HG02870 (cell line): ENCODE measurements around the gene PLIN3.
"Not testable (repeated sequence)": the region's sequence is repeated elsewhere in the genome, so short reads cannot be mapped to it uniquely, and the experiment has no call there.

Experiments
- ATAC-seq: cut with Tn5 transposase; IDR thresholded peaks from one replicate; pipeline ENCODE4 v1.9.1; 2021; ENCODE audit warnings: mild to moderate bottlenecking, moderate library complexity; ENCODE audit not compliant: unreplicated experiment

The PLIN3 gene

DNA sequence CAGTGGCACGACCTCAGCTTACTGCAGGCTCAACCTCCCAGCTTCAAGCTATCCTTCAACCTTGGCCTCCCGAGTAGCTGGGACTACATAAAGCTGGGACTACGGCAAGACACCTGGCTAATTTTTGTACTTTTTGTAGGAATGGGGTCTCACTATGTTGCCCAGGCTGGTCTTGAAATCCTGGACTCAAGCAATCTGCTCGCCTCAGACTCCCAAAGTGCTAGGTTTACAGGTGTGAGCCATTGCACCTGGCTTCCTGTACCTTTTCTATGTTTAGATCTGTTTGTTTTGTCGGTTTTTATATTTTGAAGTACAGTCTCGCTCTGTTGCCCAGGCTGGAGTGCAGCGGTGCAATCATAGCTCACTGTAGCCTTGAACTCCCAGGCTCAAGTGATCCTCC is 18.4 kb downstream of the PLIN3 start:
- ATAC-seq: no peak

DNA sequence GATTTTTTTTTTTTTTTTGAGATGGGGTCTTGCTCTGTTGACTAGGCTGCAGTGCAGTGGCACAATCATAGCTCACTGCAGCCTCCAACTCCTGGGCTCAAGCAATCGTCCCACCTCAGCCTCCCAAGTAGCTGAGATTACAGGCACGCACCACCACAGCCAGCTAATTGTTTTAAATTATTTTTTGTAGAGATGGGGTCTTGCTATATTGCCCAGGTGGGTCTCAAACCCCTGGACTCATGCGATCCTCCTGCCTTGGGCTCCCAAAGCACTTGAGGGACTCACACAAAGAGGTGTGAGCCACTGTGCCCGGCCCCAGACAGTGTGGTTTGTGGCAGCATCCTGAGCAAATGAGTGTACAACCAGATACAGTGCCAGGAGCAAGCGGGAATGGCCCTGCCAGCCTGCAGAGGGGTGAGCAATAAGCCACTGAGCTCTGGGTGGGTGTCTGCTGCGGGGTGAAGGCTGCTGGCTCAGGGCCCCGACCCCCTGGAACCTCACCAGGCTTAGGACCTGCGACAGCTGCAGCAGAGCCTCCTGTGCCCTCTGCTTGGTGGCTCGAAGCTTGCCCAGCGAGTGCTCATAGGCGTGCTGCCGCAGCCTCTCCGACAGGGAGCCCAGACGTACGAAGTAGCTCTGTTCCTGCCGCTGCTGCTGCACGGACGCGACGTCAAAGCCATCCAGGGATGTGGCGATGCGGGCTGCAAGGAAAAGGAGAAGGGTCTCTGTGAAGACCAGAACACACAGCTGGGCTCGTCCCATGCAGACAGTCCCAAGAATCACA is 20.1 kb downstream of the PLIN3 start:
- no peak for ATAC-seq

DNA sequence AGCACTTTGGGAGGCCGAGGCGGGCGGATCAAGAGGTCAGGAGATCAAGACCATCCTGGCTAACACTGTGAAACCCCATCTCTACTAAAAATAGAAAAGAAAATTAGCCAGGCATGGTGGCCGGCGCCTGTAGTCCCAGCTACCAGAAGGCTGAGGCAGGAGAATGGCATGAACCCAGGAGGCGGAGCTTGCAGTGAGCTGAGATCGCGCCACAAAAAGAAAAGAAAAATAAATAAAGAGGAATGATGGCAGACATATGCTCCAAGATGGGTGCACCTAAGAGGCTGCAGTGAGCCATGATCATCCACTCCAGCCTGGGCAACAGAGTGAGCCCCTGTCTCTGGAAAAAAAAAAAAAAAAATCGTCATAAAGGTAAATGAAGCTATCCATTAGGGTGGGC is 21.5 kb downstream of the PLIN3 start:
- ATAC-seq: not testable (repeated sequence)

DNA sequence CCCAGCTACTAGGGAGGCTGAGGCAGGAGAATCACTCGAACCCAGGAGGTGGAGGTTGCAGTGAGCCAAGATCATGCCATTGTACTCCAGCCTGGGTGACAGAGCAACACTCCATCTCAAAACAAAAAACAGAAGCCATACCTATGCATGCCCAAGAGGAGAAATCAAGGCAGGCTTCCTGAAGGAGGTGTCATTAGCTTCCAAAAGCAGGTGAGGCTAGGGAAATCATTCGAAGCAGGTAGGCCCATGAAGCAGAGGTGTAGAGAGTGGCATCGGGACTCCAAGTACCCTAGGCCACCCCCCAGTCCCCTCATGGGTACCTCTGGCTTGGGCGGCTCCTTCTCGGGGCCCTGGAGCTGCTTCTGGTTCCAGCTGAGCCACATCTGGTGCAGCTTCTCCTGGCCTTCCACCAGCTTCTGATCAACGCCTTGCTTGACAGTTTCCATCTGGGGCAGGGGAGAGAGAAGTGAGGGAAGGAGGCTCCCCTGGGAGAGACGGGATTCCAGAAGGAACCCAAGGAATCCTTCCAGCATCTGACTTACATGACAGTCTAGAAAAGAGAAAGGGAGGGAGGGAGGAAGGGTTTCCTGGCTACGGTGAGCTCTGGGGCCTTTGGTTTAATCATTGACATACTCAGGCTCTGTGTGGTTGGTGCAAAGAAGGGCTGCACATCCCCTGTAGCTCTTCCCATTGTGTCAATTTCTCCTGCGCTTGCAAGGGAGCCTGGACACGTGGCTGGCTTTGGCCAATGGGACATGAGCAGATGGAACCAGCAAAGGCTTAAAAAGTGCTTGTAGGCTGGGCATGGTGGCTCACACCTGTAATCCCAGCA is 22.9 kb downstream of the PLIN3 start:
- ATAC-seq: no peak

DNA sequence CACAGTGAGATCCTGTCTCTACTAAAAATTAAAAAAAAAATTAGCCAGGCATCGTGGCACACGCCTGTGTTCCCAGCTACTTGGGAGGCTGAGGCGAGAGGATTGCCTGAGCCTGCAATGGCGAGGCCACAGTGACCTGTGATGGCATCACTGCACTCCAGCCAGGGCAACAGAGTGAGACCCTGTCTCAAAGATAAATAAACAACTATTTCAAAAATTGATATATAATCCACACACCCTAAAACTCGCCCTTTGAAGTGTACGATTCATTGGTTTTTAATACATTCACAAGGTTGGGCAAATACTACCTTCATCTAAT is 23.9 kb downstream of the PLIN3 start:
- no peak for ATAC-seq

DNA sequence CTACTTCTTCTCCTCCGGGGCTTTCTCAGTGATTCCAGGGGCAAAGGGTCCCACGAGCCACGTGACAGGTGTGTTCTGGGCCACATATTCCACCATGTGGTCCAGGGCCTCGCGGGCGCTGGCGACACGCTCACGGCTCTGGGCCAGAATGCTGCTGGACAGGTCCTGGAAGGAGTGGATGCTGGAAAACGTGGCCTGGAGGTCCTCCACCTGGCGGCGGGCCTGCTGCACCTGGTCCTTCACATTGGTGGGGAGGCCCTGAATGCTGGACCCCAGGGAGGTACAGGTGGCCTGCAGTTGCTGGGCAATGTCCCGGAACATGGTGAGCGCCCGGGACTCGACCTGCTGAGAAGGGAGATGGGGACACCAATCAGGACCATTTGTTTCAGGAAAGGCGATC is 28.3 kb downstream of the PLIN3 start:
- ATAC-seq: no peak

DNA sequence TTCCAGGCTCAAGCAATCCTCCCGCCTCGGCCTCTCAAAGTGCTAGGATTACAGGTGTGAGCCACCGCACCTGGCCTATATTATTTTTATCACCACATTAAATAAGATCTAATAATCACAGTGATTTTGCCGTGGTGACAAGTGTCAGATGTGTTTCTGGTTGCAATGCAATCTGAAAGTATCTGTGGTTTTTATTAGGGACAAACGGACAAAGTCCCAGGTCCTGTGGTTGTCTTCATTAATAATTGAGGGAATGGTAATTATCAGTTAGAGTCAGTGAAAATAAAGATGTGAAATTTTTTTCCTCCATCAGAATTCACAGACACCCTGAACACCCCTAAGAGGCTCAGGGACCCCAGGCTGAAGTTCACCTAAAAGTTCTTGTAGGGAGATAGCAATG is 34.7 kb downstream of the PLIN3 start:
- ATAC-seq: no peak

DNA sequence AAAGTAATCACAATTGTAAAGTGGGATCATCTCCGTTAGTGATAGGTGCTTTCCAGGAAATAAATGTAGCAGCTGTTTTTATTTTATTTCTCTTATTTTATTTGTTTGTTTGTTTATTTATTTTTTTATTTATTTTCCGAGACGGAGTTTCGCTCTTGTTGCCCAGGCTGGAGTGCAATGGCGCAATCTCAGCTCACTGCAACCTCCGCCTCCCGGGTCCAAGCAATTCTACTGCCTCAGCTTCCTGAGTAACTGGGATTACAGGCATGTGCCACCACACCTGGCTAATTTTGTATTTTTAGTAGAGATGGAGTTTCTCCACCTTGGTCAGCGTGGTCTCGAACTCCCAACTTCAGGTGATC is 35.5 kb downstream of the PLIN3 start:
- ATAC-seq: not testable (repeated sequence)

DNA sequence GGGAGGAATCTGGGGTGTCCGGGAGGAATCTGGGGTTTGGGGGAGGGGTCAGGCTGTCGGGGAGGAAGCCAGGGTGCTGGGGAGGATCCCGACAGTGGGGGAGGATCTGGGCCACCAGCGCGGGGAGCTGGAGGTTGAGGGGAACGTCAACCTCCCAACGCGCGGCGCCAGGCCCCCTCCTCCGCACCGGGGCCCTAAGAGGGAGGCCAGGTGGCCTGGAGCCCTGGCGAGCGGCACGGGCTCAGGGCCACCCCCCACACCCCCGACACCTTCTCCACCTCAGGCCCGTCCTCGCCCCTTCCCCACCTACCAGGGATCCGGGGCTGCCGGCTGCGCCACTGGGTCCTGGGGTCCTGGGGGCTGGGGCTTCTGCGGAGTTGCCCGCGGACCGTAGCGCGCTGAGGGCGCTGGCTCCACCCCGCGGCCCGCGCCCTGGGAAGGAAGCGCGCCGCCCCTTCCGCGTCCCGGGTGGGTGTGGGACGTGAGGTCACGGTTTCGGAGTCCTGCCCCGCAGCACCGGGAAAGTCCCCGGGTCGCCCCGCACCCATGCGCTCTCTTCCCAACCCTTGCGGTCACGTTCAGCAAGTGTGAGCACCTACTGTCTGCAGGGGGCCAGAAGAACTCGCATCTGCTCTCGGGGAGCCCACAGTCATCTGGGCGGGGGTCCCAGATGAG is 36.0 kb downstream of the PLIN3 start, which contains the start of gene TICAM1:
Gene TICAM1, minus strand, starts transcription at position 409 of the 675 bp plus-strand sequence. CDS start 13,335 bp downstream, outside the sequence.
- peak; percentile 63 for ATAC-seq

DNA sequence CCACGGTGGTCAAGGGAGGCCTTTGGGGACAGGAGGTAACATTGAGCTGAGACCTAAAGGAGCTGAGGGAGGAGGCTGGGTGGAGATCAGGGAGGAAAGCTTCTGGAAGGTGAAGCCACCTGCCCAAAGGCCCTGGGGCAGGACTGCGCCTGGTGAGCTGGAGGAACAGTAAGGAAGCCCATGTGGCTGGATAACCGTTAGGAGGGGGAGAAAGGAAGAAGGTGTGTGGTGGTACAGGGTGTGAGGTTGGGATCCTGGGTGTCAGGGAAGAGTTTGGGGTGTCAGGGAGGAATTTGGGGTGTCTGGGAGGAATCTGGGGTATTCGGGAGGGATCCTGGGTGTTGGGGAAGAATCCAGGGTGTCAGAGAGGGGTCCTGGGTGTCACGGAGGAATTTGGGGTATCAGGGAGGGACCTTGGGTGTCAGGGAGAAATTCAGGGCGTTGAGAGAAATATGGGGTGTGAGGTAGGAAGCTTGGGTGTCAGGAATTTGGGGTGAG is 36.6 kb downstream of the PLIN3 start:
- no peak for ATAC-seq

DNA sequence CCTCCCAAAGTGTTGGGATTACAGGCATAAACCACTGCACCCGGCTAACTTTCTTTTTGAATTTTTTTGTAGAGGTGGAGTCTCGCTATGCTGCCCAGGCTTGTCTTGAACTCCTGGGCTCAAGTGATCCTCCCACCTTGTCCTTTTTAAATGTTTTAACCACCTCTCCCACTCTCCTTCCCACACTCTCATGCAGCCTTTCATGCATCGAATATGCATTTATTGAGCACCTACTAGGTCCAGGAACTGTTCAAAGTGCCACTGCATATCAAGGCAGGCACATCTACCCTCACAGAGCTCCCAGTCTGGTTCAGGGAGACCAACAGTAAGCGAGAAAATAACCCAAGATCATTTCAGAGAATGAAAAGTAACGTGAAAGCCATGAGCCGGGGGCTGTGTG is 37.1 kb downstream of the PLIN3 start:
- no peak for ATAC-seq

DNA sequence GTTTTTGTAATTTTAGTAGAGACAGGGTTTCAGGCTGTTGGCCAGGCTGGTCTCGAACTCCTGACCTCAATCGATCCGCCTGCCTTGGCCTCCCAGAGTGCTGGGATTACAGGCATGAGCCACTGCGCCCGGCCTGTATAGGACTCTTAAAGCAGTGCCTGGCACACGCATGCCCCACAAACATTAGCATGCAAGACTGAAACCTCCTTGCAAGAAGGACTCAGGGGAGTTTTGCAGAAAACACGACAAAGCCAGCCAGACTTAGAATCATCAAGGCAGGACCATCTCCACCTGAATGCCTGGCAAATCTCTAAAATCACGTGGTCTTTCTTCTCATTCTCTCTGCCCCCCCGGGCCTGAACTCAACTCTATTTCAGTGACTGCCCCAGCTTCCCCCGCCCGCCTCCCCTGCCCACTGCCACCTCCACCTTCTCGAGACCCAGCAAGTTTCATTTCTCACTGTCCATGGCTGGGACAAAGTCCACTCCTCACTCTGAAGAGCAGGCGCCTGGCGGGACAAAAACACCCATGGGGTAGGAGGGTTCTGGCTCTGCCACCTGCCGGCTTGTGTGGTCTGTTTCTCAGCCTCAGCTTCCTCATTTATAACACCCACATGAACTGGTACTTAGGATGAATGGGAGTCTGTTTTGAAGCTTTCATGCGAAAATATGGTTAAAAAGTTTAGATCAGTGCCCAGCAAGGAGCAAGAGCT is 38.3 kb downstream of the PLIN3 start:
- ATAC-seq: no peak

DNA sequence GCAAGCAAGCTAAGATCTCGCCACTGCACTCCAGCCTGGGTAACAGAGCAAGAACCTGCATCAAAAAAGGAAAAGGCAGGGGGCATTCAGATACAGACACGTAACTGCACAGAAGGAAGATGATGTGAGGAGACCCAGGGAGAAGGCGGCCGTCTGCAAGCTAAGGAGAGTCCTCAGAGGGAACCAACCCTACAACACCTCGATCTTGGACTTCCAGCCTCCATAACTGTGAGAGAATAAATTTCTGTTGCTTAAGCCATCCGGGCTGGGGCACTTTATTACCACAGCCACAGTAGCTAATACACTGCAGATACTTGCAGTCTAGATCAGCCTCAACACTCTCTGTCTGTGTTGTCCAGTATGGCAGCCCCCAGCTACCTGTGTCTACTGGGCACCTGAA is 43.9 kb downstream of the PLIN3 start:
- ATAC-seq: no peak

DNA sequence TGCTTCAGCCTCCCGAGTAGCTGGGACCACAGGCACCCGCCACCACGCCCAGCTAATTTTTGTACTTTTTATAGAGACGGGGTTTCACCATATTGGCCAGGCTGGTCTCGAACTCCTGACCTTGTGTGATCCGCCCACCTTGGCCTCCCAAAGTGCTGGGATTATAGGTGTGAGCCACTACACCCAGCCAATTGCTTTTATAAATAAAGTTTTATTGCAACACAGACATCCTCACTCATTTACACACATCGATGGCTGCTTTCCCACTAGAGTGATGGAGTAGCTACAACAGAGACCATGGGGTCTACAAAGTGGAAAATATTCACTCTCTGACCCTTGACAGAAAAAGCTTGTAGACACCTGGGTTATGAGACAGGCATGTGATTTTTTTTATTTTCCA is 45.1 kb downstream of the PLIN3 start:
- ATAC-seq: not testable (repeated sequence)

DNA sequence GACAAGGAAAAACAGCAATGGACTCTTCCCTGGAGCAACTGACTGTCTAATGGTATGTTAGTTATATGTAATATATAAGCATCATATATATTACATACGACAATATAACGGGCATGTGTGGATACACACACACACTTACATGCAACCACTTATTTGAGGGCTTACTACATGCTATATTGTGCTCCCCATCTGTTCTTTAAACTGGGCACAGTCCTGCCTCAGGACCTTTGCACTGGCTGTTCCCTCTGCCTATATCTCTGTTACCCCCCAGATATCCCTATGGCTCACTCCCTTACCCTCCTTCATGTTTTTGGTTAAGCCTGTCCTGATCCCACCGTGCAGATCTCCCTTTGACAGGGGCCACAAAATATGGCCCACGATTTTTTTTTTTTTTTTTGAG is 46.2 kb downstream of the PLIN3 start:
- ATAC-seq: no peak

DNA sequence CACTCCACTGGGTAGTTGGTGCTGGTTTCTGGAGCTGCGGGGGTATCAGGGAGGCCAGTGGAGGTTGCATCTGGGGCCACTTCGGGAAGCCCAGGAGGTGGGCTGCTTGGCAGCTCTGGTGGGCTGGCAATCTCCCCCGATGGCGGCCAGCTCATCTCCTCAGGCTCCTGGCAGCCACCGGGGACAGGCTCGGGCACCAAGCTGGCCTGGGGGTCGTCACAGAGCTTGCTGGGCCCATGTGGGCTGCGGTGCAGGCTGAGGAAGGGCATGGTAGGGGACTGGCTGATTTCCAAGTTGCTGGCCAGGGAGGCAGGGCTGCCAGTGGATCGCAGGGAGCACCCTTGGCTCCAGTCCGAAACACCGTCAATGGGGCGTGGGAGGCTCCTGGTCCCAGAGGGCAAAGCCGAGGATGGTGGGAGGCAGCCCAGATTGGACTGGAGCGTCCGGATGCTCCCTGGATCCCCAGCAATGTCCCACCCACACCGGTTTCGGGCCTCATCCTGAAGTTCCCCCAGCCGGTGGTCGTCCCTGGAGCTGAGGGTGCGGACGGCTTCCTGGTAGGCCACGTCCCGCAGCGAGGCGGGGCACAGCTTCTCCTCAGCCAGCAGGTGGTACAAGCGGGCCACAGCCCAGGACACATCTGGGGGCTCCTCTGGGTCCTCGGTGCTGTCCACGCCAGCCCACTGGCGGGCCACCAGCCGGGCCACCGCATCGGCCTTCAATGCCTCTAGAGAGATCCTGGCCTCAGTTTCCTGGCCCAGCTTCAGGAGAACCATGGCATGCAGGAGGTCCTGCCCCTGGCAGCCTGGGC is 49.8 kb downstream of the PLIN3 start:
- no peak for ATAC-seq

DNA sequence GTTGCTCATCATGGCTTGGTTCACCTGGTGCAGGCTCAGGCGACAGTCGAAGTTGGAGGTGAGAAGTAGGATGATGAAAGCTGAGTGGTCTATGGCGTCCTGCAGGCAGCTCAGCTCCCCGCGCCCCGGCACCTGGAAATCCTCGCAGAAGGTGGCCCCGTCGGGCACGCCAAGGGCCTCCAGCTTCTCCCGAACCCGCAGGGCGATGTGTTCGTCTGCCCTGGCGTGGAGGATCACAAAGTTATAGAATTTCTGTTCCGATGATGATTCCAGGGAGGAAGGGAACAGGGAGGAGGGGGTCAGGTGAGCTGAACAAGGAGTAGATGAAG is 50.6 kb downstream of the PLIN3 start:
- ATAC-seq: no peak

DNA sequence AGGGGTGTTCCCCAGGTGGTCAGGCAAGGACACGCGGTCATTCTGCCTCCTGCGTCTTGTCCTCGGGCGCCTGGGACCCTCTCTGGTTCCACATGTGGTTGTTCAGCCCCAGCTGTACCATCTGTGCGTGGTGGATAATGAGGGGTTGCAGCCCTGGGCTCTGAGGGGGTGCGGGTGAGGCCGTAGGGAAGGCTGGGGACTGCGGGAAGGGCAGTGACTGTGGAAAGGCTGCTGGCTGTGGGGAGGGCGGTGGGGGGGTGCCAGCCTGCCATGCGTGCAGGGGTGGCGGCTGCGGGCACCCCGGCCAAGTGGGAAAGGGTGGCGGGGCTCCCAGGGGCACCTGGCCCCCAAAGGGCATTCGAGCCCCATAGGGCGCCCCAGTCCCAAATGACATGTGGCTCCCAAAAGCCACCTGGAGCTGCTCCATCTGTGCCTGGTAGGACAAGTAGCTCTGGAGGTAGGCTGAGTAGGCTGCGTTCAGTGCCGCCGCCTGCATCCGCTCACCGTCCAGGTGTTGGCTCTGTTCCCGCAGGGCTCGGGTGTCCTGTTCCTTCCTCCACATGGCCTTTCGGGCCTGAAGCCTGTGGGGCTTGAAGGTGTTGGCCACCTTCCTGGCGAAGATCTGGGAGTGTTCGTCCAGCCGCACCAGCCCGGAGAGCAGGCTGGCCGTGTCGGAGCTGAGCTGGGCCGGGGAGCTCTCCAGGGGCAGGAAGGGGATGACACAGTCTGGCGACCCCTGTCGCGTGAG is 51.1 kb downstream of the PLIN3 start:
- no peak for ATAC-seq

DNA sequence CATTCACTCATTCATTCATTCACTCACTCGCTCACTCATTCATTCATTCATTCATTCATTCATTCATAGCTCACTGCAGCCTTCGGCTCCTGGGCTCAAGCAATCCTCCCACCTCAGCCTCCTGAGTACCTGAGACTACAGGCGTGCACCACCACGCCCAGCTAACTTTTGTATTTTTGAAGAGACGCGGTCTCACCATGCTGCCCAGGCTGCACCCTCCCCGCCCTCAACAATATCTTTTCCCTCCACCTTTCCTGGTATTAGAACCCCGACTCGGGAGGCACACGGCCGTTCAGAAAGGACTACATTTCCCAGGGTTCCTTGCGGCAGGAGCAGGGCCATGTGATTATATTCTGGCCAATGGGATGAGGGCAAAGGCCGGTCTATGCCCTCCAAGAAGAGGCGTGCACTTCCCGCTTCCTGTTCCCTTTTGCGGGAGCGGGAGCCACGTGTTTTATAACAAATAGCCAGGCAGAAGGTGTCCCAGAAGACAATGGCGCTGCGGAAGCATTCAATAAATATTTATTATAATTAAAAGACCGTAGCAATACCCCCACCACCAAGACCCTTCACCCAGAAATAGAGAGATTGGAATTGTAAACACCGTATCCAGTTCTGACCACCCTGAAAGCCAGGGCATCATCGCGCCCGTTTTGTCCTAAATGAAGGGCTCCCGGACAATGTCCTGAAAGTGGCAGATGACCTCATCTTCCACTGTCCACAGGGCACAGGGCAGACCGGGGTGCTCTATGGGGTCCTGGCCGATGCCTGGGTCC is 51.9 kb downstream of the PLIN3 start:
- no peak for ATAC-seq
